Amniotic stem cell (primary cell): ENCODE results near the gene CDC14C.

Source experiments
- DNase-seq: peaks from one replicate; lab custom pipeline; 2025; lab: John Stamatoyannopoulos, UW

Gene CDC14C

DNA sequence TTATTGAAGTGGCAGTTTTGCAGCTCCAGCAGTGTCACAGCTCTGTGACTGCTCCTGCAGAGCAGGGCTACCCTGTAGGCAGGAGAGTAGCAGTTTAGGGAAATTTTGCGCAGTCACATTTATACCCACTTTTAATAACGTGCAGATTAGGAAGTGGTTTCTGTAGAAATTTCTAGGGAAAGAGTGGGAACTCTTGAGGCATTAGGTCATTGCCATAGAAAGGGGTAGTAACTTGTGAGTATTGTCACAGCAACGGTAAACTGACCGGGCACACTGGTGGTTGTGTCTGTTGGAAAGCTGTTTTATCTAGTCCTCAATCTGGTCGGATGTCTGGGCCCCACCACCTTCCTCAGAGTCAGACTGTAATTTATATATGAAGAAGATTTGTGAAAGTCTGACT lies 51.9 kb downstream of the CDC14C start:
- no peak for DNase-seq

GRCh38 chr7:48976850-48977249 lies 52.5 kb downstream of the CDC14C start:
- DNase-seq = no peak
